ENCODE results near the gene ZNF644.
"Not testable (repeated sequence)": the region's sequence is repeated elsewhere in the genome, so short reads cannot be mapped to it uniquely, and the experiment has no call there.

DNA sequence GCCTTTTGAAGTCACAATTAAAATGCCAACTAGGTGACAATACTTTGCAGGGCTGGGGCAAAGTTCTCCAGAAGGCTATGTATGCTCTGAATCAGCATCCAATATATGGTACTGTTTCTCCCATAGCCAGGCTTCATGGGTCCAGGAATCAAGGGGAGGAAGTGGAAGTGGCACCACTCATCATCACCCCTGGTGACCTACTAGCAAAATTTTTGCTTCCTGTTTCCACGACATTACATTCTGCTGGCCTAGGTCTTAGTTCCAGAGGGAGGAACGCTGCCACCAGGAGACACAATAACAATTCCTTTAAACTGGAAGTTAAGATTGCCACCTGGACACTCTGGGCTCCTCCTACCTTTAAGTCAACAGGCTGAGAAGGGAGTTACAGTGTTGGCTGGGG lies 22.9 kb upstream of the ZNF644 start:
- TF ChIP-seq, protein P1, sequence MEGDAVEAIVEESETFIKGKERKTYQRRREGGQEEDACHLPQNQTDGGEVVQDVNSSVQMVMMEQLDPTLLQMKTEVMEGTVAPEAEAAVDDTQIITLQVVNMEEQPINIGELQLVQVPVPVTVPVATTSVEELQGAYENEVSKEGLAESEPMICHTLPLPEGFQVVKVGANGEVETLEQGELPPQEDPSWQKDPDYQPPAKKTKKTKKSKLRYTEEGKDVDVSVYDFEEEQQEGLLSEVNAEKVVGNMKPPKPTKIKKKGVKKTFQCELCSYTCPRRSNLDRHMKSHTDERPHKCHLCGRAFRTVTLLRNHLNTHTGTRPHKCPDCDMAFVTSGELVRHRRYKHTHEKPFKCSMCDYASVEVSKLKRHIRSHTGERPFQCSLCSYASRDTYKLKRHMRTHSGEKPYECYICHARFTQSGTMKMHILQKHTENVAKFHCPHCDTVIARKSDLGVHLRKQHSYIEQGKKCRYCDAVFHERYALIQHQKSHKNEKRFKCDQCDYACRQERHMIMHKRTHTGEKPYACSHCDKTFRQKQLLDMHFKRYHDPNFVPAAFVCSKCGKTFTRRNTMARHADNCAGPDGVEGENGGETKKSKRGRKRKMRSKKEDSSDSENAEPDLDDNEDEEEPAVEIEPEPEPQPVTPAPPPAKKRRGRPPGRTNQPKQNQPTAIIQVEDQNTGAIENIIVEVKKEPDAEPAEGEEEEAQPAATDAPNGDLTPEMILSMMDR (IDR thresholded peaks at IDR 0.05) = not testable (repeated sequence)
- TF ChIP-seq POLR2AphosphoS5, EP300 (IDR thresholded peaks at IDR 0.05): not testable (repeated sequence)

Measured in upper lobe of left lung (tissue), 4 donors.